ENCODE results near the gene VPS13D. TPM values are rescaled to one million over a fixed set of nuclear protein-coding genes. Genes with fewer than 3 reads are reported as not detected.

The VPS13D gene
- total and polyA plus RNA-seq, 2 donors (not counting 3 experiments of a cell fraction or from before 2014, with no cell fraction given) = 13.6 to 48.5 TPM

DNA sequence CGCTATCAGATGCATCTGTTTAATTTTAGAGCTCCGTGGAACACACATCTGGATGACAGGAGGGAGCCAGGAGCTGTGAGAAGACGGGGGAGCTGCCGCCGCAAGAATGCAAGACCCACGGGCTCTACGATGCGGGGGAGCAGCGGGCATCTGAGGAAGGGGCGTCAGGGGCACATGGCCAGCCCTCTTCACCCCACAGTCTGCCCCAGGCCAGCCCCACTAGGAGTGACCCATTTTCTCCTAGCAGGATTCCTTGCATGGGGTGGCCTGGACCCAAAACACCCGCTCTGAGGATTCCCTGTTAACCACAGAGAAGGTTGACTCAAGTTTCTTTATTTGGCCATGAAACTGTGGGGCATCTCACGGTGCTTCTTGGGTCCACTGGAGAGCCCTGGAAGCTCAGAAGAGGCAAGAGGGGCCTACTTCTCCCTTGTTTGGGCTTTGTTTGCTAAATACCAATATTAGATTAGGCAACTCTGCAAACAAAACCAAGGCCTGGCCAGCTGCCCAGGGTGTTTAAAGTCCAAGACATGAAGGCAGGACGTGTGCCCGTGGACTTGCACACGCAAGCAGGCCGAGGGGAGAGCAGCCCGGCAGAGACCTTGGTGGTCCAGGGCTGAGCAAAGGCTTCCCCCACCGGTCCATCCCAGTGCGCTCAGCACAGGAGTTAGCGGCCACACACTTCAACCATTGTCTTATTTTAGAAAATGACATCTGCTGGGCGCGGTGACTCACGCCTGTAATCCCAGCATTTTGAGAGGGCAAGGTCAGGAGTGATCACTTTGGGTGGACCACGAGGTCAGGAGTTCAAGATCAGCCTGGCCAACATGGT is 298.4 kb downstream of the VPS13D start:
- FAIRE-seq (no peak), DNase-seq (ENCODE audit: low read depth, low spot score) (no peak)
- Histone ChIP-seq H2AFZ (ENCODE audit: low read depth, low read length) (no peak overlapping the region), H3K4me2 (ENCODE audit: insufficient read depth, low read length) (no peak overlapping the region), H3K36me3 (ENCODE audit: control insufficient read depth in 2 of 2, extremely low read depth in 1 of 2, insufficient read depth in 2 of 2, low read length in 2 of 2) (no peaks in the 10 kb centered on the region), H3K79me2 (ENCODE audit: control insufficient read depth, insufficient read depth, low read length) (no peaks in the 10 kb centered on the region), H4K20me1 (replicated peaks; ENCODE audit: control insufficient read depth, extremely low read depth, insufficient read depth, low read length) (no peaks in the 10 kb centered on the region), H3K9me3 (replicated peaks; ENCODE audit: control insufficient read depth, insufficient read depth, low read length) (no peaks in the 10 kb centered on the region), H3K9me1 (replicated peaks; ENCODE audit: control insufficient read depth, extremely low read depth, insufficient read depth, low read length) (no peaks in the 10 kb centered on the region), H3K9ac (replicated peaks; ENCODE audit: extremely low read depth, insufficient read depth, low read length) (no peak overlapping the region), H3K4me3 (replicated peaks in 1 of 3; ENCODE audit: insufficient read depth in 1 of 3, low read depth in 1 of 3, low read length in 3 of 3) (no peak overlapping the region), H3K27me3 (ENCODE audit: control insufficient read depth in 2 of 2, insufficient read depth in 2 of 2, low read length in 2 of 2) (no peaks in the 10 kb centered on the region), H3K27ac (ENCODE audit: insufficient read depth, low read depth, low read length) (no peak overlapping the region), H3K4me1 (ENCODE audit: control insufficient read depth, extremely low read depth, insufficient read depth, low read length) (no peaks in the 10 kb centered on the region)
- BruUV-seq (replicated peaks) = no TSS peak
- CTCF ChIA-PET = no interaction called here
- dilution Hi-C loops (cut with MboI; ENCODE audit: extremely low pct_ligation_motif_present, low sequenced_read_pairs) (no loop called here), intact Hi-C loops (cut with micrococcal nuclease) (no loop called here)
- TF ChIP-seq MYC (IDR thresholded peaks at IDR 0.05; ENCODE audit: low read depth, low read length) = no peak
- TF ChIP-seq, protein P1, sequence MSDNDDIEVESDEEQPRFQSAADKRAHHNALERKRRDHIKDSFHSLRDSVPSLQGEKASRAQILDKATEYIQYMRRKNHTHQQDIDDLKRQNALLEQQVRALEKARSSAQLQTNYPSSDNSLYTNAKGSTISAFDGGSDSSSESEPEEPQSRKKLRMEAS (IDR thresholded peaks at IDR 0.05; ENCODE audit: insufficient read depth, insufficient read length) = no peak
- TF ChIP-seq, protein P2, sequence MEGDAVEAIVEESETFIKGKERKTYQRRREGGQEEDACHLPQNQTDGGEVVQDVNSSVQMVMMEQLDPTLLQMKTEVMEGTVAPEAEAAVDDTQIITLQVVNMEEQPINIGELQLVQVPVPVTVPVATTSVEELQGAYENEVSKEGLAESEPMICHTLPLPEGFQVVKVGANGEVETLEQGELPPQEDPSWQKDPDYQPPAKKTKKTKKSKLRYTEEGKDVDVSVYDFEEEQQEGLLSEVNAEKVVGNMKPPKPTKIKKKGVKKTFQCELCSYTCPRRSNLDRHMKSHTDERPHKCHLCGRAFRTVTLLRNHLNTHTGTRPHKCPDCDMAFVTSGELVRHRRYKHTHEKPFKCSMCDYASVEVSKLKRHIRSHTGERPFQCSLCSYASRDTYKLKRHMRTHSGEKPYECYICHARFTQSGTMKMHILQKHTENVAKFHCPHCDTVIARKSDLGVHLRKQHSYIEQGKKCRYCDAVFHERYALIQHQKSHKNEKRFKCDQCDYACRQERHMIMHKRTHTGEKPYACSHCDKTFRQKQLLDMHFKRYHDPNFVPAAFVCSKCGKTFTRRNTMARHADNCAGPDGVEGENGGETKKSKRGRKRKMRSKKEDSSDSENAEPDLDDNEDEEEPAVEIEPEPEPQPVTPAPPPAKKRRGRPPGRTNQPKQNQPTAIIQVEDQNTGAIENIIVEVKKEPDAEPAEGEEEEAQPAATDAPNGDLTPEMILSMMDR (IDR thresholded peaks at IDR 0.05; ENCODE audit: extremely low read depth in 1 of 2, insufficient read depth in 1 of 2, low read depth in 1 of 2, low read length in 2 of 2) = no peak
- no peak for TF ChIP-seq EZH2 (IDR thresholded peaks at IDR 0.05; ENCODE audit: borderline replicate concordance, low read depth, low read length, severe bottlenecking)
- no peak for TF ChIP-seq POLR2AphosphoS5 (IDR thresholded peaks at IDR 0.05; ENCODE audit: insufficient read depth, low read depth, low read length)
- TF ChIP-seq GATA2 (IDR thresholded peaks at IDR 0.05; ENCODE audit: insufficient read depth, insufficient read length, low read depth, low read length) = no peak
- TF ChIP-seq FOS (IDR thresholded peaks at IDR 0.05; ENCODE audit: borderline replicate concordance, insufficient read depth, low read length) = no peak
- TF ChIP-seq POLR2A (IDR thresholded peaks at IDR 0.05; ENCODE audit: low read depth, low read length) = no peak
- TF ChIP-seq JUN (IDR thresholded peaks at IDR 0.05; ENCODE audit: borderline replicate concordance, insufficient read depth, insufficient read length, low read depth) = no peak
- POLR2A ChIA-PET = no interaction called here

Measured in endothelial cell of umbilical vein (primary cell).